PC-3 (cell line): ENCODE results near the gene ALG1.

Experiments used
- EZH2 ChIP-seq: fragments of 300-600 bp; sonication (generic); IDR thresholded peaks from one replicate; pipeline ENCODE4 v1.6.1; 2017; ENCODE audit warnings: antibody characterized with exemption, mild to moderate bottlenecking, low read length; ENCODE audit not compliant: unreplicated experiment
- TF ChIP-seq, protein P1 (sequence below): fragments of 300-600 bp; sonication (generic); conservative IDR thresholded peaks from 2 replicates; pipeline ENCODE4 v1.5.1; 2017; ENCODE audit warnings: antibody characterized with exemption, low read depth, mild to moderate bottlenecking, low read length

DNA sequence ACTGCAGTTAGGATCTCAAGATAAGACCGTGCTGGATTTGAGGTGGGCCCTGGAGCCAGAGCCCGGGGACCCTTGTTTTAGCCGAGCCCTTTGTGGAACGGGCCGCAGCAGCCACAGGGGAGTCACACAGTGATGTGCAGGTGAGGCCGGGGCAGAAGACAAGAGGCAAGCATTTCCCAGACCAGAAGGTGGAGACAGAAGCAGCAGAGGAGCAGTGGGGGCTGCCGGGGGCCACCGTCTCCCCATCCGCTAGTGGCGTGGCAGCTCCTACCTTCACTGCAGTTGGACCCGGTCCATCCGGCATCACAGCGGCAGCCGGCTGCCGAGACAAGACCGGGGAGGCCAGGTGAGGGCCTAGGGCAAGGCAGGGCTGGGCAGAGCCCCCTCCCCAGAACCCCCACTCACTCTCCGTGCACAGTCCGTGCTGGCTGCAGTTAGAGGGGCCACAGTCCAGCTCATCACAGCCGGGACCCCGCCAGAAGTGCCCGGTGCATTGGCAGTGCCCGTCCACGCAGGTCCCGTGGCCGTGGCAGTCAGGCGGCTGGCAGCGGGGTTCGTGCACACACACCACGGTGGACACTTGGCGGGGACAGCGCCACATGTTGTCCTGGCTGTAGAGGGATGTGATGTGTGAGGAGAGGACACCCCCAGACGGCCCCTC is 43.9 kb upstream of the ALG1 start:
- TF ChIP-seq, protein P1, sequence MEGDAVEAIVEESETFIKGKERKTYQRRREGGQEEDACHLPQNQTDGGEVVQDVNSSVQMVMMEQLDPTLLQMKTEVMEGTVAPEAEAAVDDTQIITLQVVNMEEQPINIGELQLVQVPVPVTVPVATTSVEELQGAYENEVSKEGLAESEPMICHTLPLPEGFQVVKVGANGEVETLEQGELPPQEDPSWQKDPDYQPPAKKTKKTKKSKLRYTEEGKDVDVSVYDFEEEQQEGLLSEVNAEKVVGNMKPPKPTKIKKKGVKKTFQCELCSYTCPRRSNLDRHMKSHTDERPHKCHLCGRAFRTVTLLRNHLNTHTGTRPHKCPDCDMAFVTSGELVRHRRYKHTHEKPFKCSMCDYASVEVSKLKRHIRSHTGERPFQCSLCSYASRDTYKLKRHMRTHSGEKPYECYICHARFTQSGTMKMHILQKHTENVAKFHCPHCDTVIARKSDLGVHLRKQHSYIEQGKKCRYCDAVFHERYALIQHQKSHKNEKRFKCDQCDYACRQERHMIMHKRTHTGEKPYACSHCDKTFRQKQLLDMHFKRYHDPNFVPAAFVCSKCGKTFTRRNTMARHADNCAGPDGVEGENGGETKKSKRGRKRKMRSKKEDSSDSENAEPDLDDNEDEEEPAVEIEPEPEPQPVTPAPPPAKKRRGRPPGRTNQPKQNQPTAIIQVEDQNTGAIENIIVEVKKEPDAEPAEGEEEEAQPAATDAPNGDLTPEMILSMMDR, result no peak
- no peak for TF ChIP-seq EZH2
